Renal cortex interstitium (tissue), 11 donors: Measurements from ENCODE around the gene GPR160. TPM values are rescaled to one million over a fixed set of nuclear protein-coding genes. Genes with fewer than 3 reads are reported as not detected.
"Not testable (repeated sequence)": the region's sequence is repeated elsewhere in the genome, so short reads cannot be mapped to it uniquely, and the experiment has no call there.

ENCODE experiments used
- DNase-seq, 11 donors: peaks; one replicate each; pipeline ENCODE4 v3.0.0-alpha.2; 2013; ENCODE audit warnings: low read depth in 9 of 11, low spot score in 4 of 11; ENCODE audit errors: extremely low read depth in 1 of 11
- polyA plus RNA-seq, 3 donors: library from polyadenylated mRNA; unstranded; fragments of 120-200 nt; gene quantifications; one replicate each; pipeline ENCODE4 v1.2.1, GENCODE V29; 2013; ENCODE audit not compliant: insufficient read length in 3 of 3

The GPR160 gene
- polyA plus RNA-seq, 3 donors: 25.3 to 43.6 (median 32.5) TPM

- DNase-seq: no peak
Measured at GRCh38 chr3:170089862-170090600, 52.2 kb downstream of the GPR160 start.

- DNase-seq: no peak
Measured at GRCh38 chr3:170090601-170090981, 52.8 kb downstream of the GPR160 start.

GRCh38 chr3:170092907-170093306 is 55.1 kb downstream of the GPR160 start:
- no peak for DNase-seq

- no peak for DNase-seq
Measured at GRCh38 chr3:170095771-170096170, 58.0 kb downstream of the GPR160 start.

GRCh38 chr3:170096342-170096741 is 58.5 kb downstream of the GPR160 start:
- no peak for DNase-seq

- no peak for DNase-seq
Measured at GRCh38 chr3:170098753-170099152, 61.0 kb downstream of the GPR160 start.

- no peak for DNase-seq
Measured at GRCh38 chr3:170100944-170101343, 63.1 kb downstream of the GPR160 start.

GRCh38 chr3:170102431-170102830 is 64.6 kb downstream of the GPR160 start:
- DNase-seq: no peak

- DNase-seq: no peak
Measured at GRCh38 chr3:170107941-170108340, 70.1 kb downstream of the GPR160 start.

GRCh38 chr3:170108955-170109354 is 71.2 kb downstream of the GPR160 start:
- no peak for DNase-seq

- no peak for DNase-seq
Measured at GRCh38 chr3:170109579-170110293, 71.9 kb downstream of the GPR160 start.

GRCh38 chr3:170111147-170111771 is 73.5 kb downstream of the GPR160 start:
- no peak for DNase-seq

- DNase-seq: not testable (repeated sequence)
Measured at GRCh38 chr3:170114165-170114564, 76.4 kb downstream of the GPR160 start.

- DNase-seq: no peak
Measured at GRCh38 chr3:170117134-170117533, 79.3 kb downstream of the GPR160 start.

- DNase-seq: no peak
Measured at GRCh38 chr3:170128259-170128976, 90.6 kb downstream of the GPR160 start.

- DNase-seq: no peak
Measured at GRCh38 chr3:170128977-170129431, 91.2 kb downstream of the GPR160 start.

- DNase-seq: no peak
Measured at GRCh38 chr3:170130532-170130931, 92.7 kb downstream of the GPR160 start.

GRCh38 chr3:170132335-170132734 is 94.5 kb downstream of the GPR160 start:
- no peak for DNase-seq
